Middle frontal gyrus (tissue), 1 donor: ENCODE measurements around the gene GOLGA6L25.
"Not testable (repeated sequence)": the region's sequence is repeated elsewhere in the genome, so short reads cannot be mapped to it uniquely, and the experiment has no call there.

Experiments used
- DNase-seq: peaks from one replicate; pipeline ENCODE4 v3.0.0-alpha.2; 2015; ENCODE audit warnings: low spot score; ENCODE audit errors: extremely low spot score

The GOLGA6L25 gene

DNA sequence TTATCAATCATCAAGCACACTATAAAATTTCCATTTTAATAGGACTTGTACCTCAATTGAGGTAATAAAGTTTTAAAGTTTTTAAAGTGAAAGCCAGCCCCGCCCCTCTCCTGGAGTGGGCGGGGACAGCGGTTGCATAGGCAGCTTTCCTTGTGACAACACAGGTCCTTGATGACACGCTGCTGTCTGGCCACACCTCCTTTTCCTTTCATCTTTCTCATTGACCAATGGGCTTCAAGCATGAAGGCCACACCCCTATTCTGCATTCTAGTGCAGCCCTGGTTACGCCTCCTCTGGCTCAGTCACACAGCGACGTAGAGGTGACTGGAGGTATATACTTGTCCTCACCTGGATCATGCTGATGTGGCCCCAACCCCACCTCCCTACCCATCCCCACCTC is at the start of gene GOLGA6L25:
GOLGA6L25 (plus strand) TSS at position 301 of the 400 bp plus-strand sequence; CDS start at position 362, 61 bp downstream.
- DNase-seq: not testable (repeated sequence)

DNA sequence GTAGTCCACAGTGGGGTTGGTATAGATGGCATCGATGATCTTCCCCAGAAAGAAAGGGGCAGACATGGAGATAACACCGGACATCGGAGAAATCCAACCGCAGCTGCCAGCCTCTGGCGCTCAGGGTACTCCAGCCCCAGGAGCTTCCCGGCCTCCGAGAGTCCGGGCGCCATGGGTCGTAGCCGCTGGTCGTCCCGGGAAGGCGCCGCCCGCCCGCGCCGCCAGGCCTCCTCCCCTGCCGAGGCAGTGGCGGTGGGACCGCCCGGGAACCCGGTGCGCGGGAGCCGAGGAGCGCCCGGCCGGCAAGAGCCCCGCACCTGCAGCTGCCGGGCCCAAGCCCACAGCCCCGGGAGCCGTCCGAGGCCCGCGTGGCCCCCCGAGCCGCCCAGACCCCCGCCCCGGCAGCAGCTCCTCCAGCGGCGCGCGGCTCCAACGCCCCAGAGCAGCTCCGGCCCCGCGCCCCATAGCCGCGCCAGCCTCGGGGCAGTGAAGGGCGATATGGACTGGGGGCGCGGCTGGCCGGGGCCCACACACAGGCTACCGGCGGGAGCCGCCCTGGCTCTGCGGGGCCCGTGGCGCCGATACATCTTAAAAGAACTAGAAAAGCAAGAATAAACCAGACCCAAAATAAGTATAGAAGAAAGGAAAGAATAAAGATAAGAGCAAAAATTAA is 45.0 kb upstream of the GOLGA6L25 start:
- not testable (repeated sequence) for DNase-seq

GRCh38 chr15:28514128-28514527 is 39.2 kb upstream of the GOLGA6L25 start:
- DNase-seq: not testable (repeated sequence)

DNA sequence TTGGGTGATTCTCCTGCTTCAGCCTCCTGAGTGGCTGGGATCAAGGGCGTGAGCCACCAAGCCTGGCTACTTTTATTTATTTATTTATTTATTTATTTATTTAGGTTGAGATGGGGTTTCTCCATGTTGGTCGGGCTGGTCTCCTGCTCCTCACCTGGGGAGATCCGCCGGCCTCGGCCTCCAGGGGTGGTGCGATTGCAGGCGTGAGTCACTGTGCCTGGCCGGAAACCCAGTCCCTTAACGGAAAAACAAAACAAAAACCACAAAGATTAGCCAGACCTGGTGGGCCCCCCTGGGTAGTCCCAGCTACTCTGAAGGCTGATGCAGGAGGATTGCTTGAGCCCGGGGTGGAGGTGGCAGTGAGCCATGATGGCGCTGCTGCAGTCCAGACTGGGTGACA is 38.2 kb upstream of the GOLGA6L25 start:
- DNase-seq: not testable (repeated sequence)

- DNase-seq: not testable (repeated sequence)
Observed at GRCh38 chr15:28532954-28533353, 20.4 kb upstream of the GOLGA6L25 start, which contains the start of gene GOLGA8G. Gene GOLGA8G (minus strand): TSS chr15:28532971. CDS start chr15:28532909, 62 bp downstream.

GRCh38 chr15:28573351-28573750 is 20.0 kb downstream of the GOLGA6L25 start:
- not testable (repeated sequence) for DNase-seq

DNA sequence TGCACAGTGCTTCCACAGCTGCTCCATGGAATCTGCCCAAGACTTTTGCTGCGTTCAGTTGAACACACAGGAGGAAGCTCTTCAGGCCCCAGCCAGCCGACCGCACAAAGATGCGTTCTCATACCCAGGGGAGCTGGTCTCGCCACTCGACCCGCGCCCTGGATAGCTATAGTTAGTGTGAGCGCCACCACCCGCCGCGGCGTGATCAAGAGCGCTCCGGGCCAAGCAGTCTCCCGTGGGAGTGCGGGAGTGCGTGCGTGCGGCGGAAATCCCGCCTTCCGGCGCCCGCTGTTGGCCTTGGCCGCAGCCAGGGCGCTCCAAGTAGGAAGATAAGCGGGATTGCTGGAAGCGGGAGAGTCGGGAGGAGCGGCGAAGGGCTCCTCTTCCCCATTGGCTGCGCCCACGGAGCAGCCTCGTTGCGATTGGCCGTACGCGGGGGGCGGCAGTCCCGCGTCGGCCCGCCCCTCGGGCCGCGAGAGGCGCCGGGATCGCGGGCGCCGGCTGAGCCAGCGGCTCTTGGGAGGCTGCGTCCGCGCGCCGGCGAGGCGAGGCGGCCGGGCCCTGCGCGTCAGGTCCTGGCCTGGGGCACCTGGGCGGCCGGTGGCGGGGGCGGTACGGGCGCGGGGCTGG is 35.7 kb downstream of the GOLGA6L25 start:
- DNase-seq: not testable (repeated sequence)

- DNase-seq: not testable (repeated sequence)
Observed at GRCh38 chr15:28589769-28590168, 36.4 kb downstream of the GOLGA6L25 start.

DNA sequence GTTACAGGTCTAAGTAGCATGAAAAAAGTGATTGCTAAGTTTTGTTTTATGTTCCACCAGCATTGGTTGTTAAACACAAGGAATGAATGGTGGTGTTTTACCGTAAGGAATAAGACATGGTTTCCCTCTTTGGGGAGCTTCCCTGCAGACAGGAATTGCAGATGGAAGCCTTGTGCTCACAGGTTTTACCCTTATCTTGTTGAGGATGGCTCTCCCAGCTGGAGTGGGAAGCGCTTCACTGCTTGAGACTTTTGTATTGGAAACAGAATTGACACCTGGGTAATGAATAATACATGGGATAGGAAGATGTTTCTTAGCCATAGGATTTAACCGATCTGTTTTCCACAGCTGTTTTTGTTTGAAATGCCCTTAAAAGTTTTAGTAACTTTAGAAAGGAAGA is 39.0 kb downstream of the GOLGA6L25 start:
- not testable (repeated sequence) for DNase-seq

GRCh38 chr15:28593424-28594129 is 40.2 kb downstream of the GOLGA6L25 start:
- not testable (repeated sequence) for DNase-seq

- DNase-seq: not testable (repeated sequence)
Observed at GRCh38 chr15:28597471-28597870, 44.1 kb downstream of the GOLGA6L25 start.

DNA sequence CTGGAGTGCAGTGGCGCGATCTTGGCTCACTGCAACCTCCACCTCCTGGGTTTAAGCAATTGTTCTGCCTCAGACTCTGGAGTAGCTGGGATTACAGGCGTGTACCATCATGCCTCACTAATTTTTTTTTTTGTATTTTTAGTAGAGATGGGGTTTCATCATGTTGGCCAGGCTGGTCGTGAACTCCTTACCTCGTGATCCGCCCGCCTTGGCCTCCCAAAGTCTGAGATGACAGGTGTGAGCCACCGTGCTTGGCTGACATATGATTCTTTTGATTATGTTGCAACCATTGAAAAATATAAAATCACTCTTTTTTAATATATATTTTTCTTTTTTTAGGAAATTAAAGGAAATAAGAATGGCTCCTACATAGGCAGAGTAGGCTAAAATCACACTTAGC is 44.8 kb downstream of the GOLGA6L25 start:
- DNase-seq: not testable (repeated sequence)

GRCh38 chr15:28602152-28602551 is 48.8 kb downstream of the GOLGA6L25 start:
- DNase-seq: not testable (repeated sequence)
